WTC11 (cell line): Measurements from ENCODE around the gene DNAAF8. TPM values are rescaled to one million over a fixed set of nuclear protein-coding genes. Genes with fewer than 3 reads are reported as not detected.
"Not testable (repeated sequence)": the region's sequence is repeated elsewhere in the genome, so short reads cannot be mapped to it uniquely, and the experiment has no call there.

Experiments used
- ATAC-seq: fragments of 200-7000 bp; cut with Tn5 transposase; 2 replicates; pipeline ENCODE4 v1.10.0; 2021; ENCODE audit warnings: mild to moderate bottlenecking, moderate library complexity
- CTCF ChIA-PET: fragments of 300-600 bp; sonication (Branson Sonifier 250); formaldehyde crosslinking; loops from one replicate; lab custom pipeline; 2021; ENCODE audit warnings: antibody characterized with exemption; lab: Charles Lee
- POLR2A ChIA-PET: fragments of 350-600 bp; sonication (Branson Sonifier 250); formaldehyde crosslinking; loops from one replicate; lab custom pipeline; 2021; ENCODE audit warnings: antibody characterized with exemption; lab: Charles Lee
- DNase-seq: peaks from one replicate; pipeline ENCODE4 v3.0.0; 2021; ENCODE audit warnings: low spot score
- H3K27ac Mint-ChIP-seq: 2 replicates; pipeline ENCODE4 v1.8.0; 2021; ENCODE audit warnings: mixed read lengths
- H3K27me3 Mint-ChIP-seq: 2 replicates; pipeline ENCODE4 v1.8.0; 2021; ENCODE audit warnings: low read depth, mild to moderate bottlenecking, moderate library complexity, mixed read lengths
- H3K36me3 Mint-ChIP-seq: 2 replicates; pipeline ENCODE4 v1.8.0; 2021; ENCODE audit warnings: mixed read lengths
- H3K4me1 Mint-ChIP-seq: 2 replicates; pipeline ENCODE4 v1.8.0; 2022; ENCODE audit warnings: mixed read lengths
- H3K4me3 Mint-ChIP-seq: 2 replicates; pipeline ENCODE4 v1.8.0; 2021; ENCODE audit warnings: mild to moderate bottlenecking, moderate library complexity, mixed read lengths
- H3K9me3 Mint-ChIP-seq: 2 replicates; pipeline ENCODE4 v1.8.0; 2021; ENCODE audit warnings: mixed read lengths
- AFF4 ChIP-seq: sonication (generic); formaldehyde crosslinking; IDR thresholded peaks from 2 replicates; pipeline ENCODE4 v1.8.1; 2023; ENCODE audit warnings: mild to moderate bottlenecking, missing genetic modification reagents, borderline replicate concordance
- CDX4 ChIP-seq: fragments of 250-450 bp; sonication (Bioruptor Pico); IDR thresholded peaks from 2 replicates; pipeline ENCODE4 v1.9.0; 2021; ENCODE audit warnings: moderate library complexity, mild to moderate bottlenecking, inconsistent platforms, borderline replicate concordance
- CREB1 ChIP-seq: sonication (generic); formaldehyde crosslinking; IDR thresholded peaks from 2 replicates; pipeline ENCODE4 v1.8.0; 2023; ENCODE audit warnings: mild to moderate bottlenecking, missing genetic modification reagents
- EMX1 ChIP-seq: fragments of 250-450 bp; sonication (Bioruptor Pico); IDR thresholded peaks from 2 replicates; pipeline ENCODE4 v1.8.0; 2021; ENCODE audit warnings: mild to moderate bottlenecking
- ESRRA ChIP-seq: sonication (generic); formaldehyde crosslinking; IDR thresholded peaks from 2 replicates; pipeline ENCODE4 v1.8.1; 2022; ENCODE audit warnings: mild to moderate bottlenecking, missing genetic modification reagents, borderline replicate concordance
- FOXJ3 ChIP-seq: sonication (generic); formaldehyde crosslinking; IDR thresholded peaks from 2 replicates; pipeline ENCODE4 v1.9.0; 2021; ENCODE audit warnings: missing genetic modification reagents, mild to moderate bottlenecking, borderline replicate concordance
- HMGXB4 ChIP-seq: sonication (generic); formaldehyde crosslinking; IDR thresholded peaks from 2 replicates; pipeline ENCODE4 v1.8.1; 2023; ENCODE audit warnings: mild to moderate bottlenecking, moderate library complexity, missing genetic modification reagents
- IRF2 ChIP-seq: sonication (generic); formaldehyde crosslinking; IDR thresholded peaks from 2 replicates; pipeline ENCODE4 v1.8.0; 2022; ENCODE audit warnings: low read depth, missing genetic modification reagents, borderline replicate concordance
- NR1H2 ChIP-seq: sonication (generic); formaldehyde crosslinking; IDR thresholded peaks from 2 replicates; pipeline ENCODE4 v1.9.0; 2021; ENCODE audit warnings: mild to moderate bottlenecking, moderate library complexity, missing genetic modification reagents
- NR3C1 ChIP-seq: sonication (generic); formaldehyde crosslinking; conservative IDR thresholded peaks from 2 replicates; pipeline ENCODE4 v1.8.1; 2023; ENCODE audit warnings: low read depth, mild to moderate bottlenecking, missing genetic modification reagents
- OVOL2 ChIP-seq: fragments of 250-450 bp; sonication (Bioruptor Pico); IDR thresholded peaks from 2 replicates; pipeline ENCODE4 v1.9.0; 2021; ENCODE audit warnings: mild to moderate bottlenecking, borderline replicate concordance
- PREB ChIP-seq: sonication (generic); formaldehyde crosslinking; IDR thresholded peaks from 2 replicates; pipeline ENCODE4 v1.8.1; 2022; ENCODE audit warnings: mild to moderate bottlenecking, missing genetic modification reagents, moderate library complexity, borderline replicate concordance
- SMAD4 ChIP-seq: sonication (generic); formaldehyde crosslinking; IDR thresholded peaks from 2 replicates; pipeline ENCODE4 v1.8.0; 2022; ENCODE audit warnings: mild to moderate bottlenecking, missing genetic modification reagents
- TCF7 ChIP-seq: sonication (generic); formaldehyde crosslinking; IDR thresholded peaks from 2 replicates; pipeline ENCODE4 v1.8.0; 2022; ENCODE audit warnings: mild to moderate bottlenecking, low read depth, missing genetic modification reagents, moderate library complexity
- TEAD4 ChIP-seq: sonication (generic); formaldehyde crosslinking; IDR thresholded peaks from 2 replicates; pipeline ENCODE4 v1.8.0; 2022; ENCODE audit warnings: mild to moderate bottlenecking, missing genetic modification reagents
- USF2 ChIP-seq: sonication (generic); formaldehyde crosslinking; IDR thresholded peaks from 2 replicates; pipeline ENCODE4 v1.8.1; 2023; ENCODE audit warnings: mild to moderate bottlenecking, missing genetic modification reagents, moderate library complexity
- ZNF232 ChIP-seq: sonication (generic); formaldehyde crosslinking; IDR thresholded peaks from 2 replicates; pipeline ENCODE4 v1.8.0; 2022; ENCODE audit warnings: mild to moderate bottlenecking, missing genetic modification reagents
- ZNF671 ChIP-seq: fragments of 250-450 bp; sonication (Bioruptor Pico); IDR thresholded peaks from 2 replicates; pipeline ENCODE4 v1.8.0; 2021; ENCODE audit warnings: mild to moderate bottlenecking
- total RNA-seq: library from RNA; stranded (reverse); gene quantifications from 3 replicates; pipeline ENCODE4 v1.2.3, GENCODE V29; 2021

DNAAF8 gene
- total RNA-seq, 1 experiment from 2014 or later = 0.09 TPM

GRCh38 chr16:4783251-4783950, 49.1 kb downstream of the DNAAF8 start:
- Mint-ChIP-seq H3K4me1 (peaks cover 9% of the 10 kb centered on the region), H3K36me3 (no peaks in the 10 kb centered on the region), H3K27me3 (no peaks in the 10 kb centered on the region; the same call in 1 of the 2 replicates), H3K9me3 (no peaks in the 10 kb centered on the region), H3K4me3 (no peak overlapping the region), H3K27ac (no peak overlapping the region)
- no peak for TF ChIP-seq ZNF232 (CRISPR knock-in tag)
- ChIA-PET CTCF (no interaction called here), POLR2A (no interaction called here)
- no peak for DNase-seq
- ATAC-seq = no peak

GRCh38 chr16:4783951-4784336, 49.6 kb downstream of the DNAAF8 start:
- no peak for DNase-seq
- peak overlapping the region; percentile 45; the same call in 1 of the 2 replicates for H3K27ac Mint-ChIP-seq
- POLR2A ChIA-PET = no interaction called here

GRCh38 chr16:4784444-4784987, 50.2 kb downstream of the DNAAF8 start:
- H3K4me1 Mint-ChIP-seq = peaks cover 14% of the 10 kb centered on the region
- POLR2A ChIA-PET, CTCF ChIA-PET, H3K4me3 Mint-ChIP-seq, ATAC-seq, H3K36me3 Mint-ChIP-seq, H3K9me3 Mint-ChIP-seq, DNase-seq, H3K27me3 Mint-ChIP-seq: not testable (repeated sequence)
- H3K27ac Mint-ChIP-seq = peak overlapping the region; percentile 45; the same call in 1 of the 2 replicates

More at GRCh38 chr16:4783951-4784336, 49.6 kb downstream of the DNAAF8 start:
- ATAC-seq = no peak
- TF ChIP-seq HMGXB4 = no peak
- no peak for TF ChIP-seq CDX4
- TF ChIP-seq SMAD4 (CRISPR knock-in tag) = no peak
- no peak for TF ChIP-seq CREB1 (CRISPR knock-in tag)
- no peak for TF ChIP-seq TEAD4 (CRISPR knock-in tag)
- CTCF ChIA-PET = no interaction called here
- Mint-ChIP-seq H3K4me3 (no peak overlapping the region), H3K27me3 (no peaks in the 10 kb centered on the region; the same call in 1 of the 2 replicates), H3K36me3 (no peaks in the 10 kb centered on the region), H3K4me1 (peaks cover 14% of the 10 kb centered on the region), H3K9me3 (no peaks in the 10 kb centered on the region)

GRCh38 chr16:4785758-4786433, 51.6 kb downstream of the DNAAF8 start:
- peaks cover 14% of the 10 kb centered on the region for H3K4me1 Mint-ChIP-seq
- no peak overlapping the region for H3K27ac Mint-ChIP-seq
- DNase-seq = no peak
- no peak for ATAC-seq
- H3K9me3 Mint-ChIP-seq = no peaks in the 10 kb centered on the region
- H3K27me3 Mint-ChIP-seq = no peaks in the 10 kb centered on the region; the same call in 1 of the 2 replicates
- no peak overlapping the region for H3K4me3 Mint-ChIP-seq
- H3K36me3 Mint-ChIP-seq = no peaks in the 10 kb centered on the region
- no peak for TF ChIP-seq TCF7 (CRISPR knock-in tag)
- TF ChIP-seq FOXJ3 (CRISPR knock-in tag) = no peak
- TF ChIP-seq ZNF232 (CRISPR knock-in tag) = no peak
- no peak for TF ChIP-seq ESRRA (CRISPR knock-in tag)
- TF ChIP-seq NR3C1 = no peak
- TF ChIP-seq IRF2 (CRISPR knock-in tag) = no peak
- TF ChIP-seq EMX1 (CRISPR knock-in tag) = no peak
- no peak for TF ChIP-seq AFF4
- TF ChIP-seq OVOL2 (CRISPR knock-in tag) = no peak
- TF ChIP-seq ZNF671 (CRISPR knock-in tag) = no peak
- TF ChIP-seq NR1H2 (CRISPR knock-in tag) = no peak
- TF ChIP-seq PREB = no peak
- TF ChIP-seq USF2 (CRISPR knock-in tag) = no peak
- CTCF ChIA-PET = no interaction called here
- POLR2A ChIA-PET = no interaction called here
